ENCODE results near the gene SORCS2.

The SORCS2 gene

DNA sequence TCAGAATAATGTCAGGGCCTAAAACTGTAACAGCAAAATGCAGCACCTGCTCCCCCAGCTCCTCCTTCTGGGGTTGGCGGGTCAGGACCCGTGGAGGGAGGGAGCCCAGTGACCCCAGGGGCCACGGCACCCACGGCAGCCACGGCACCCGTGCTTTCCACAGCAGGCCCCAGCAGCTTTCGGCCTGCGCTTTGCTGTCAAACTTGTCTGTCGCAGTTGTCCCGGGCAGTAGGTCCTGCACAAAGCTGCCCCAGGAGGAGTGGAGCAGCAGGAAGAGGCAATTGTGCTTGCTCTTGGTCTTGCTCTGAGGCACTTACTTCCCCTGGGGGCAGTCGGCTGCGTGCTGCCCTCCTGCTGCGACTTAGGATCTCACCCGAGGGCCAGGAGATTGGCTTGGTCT lies 563.7 kb downstream of the SORCS2 start:
- no peak for DNase-seq

DNA sequence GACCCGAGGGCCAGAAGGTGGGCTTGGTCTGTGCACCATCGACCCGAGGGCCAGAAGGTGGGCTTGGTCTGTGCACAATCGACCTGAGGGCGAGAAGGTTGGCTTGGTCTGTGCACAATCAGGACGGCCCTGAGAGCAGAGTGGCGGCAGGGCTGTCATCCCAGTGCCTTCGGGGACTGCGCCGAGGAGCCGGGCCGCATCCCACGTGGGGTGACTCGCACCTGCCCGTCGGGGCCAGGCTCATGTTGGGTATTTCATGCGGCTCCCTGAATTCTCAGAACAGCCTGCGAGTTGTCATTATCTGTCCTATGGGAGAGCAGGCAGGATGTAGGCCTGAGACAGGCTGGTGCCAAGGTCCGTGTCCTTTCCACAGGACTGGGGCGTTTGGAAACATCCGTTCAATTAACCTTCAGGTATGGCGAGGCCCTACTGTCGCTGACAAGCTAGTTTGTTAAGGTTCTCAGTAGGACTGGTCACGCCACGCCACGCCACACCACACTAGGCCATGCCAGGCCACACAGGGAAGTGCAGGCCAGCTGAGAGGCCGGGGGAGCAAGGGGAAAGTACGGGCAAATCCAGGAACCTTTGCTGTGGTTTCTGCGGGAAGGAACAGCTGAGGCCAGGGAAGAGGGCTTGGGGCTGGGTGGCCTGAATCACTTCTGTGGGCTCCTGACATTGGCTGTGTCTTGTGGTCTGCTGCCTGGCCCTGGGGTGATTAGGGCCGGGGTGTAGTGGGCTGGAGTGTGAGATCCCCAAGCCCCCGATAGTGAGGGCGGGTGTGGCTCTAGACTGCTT lies 564.4 kb downstream of the SORCS2 start:
- no peak for DNase-seq

DNA sequence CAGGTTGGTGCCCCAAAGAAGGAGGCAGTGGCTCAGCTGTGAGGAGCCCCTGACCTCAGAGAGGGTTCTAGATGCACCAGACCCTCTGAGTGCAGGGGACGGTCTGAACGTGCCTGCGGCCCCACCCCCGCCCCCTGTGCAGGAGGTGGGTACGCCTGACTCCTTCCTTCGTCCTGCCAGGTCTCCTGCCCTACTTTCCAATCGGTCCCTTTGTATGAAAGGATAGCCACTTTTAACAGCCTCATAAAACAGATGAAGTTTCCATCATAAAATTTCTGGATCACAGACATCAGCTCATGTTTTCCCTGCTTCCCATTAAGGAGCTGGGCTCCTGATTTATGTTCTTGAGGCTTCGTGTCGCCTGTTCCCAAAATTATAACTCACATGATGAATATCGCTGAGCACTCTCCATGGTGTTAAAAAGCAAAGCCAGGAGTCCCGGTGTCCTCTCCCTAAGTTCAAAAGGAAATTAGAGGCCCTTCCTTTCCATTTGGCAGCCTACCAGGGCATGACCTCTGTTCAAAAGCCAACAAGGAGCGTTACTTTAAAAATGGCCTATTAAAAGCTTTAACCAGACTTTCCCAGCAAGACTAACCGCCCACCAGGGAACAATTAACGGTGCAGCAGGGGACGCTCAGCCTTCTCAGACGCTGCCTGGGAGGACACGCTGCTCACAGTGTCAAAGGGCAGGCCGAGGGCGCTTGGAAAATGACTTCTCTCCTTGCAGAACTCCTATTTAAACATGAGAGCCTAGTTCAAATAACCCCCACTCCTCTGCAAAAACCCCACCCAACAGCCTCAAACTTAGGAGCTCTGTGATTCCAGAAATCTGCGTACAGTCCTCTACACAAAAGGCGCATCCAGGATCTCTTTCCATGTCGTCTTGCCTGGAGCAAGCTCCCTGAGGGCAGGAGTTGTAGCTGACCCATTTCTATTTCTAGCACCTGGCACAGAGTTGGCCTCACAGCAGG lies 565.4 kb downstream of the SORCS2 start:
- no peak for DNase-seq

DNA sequence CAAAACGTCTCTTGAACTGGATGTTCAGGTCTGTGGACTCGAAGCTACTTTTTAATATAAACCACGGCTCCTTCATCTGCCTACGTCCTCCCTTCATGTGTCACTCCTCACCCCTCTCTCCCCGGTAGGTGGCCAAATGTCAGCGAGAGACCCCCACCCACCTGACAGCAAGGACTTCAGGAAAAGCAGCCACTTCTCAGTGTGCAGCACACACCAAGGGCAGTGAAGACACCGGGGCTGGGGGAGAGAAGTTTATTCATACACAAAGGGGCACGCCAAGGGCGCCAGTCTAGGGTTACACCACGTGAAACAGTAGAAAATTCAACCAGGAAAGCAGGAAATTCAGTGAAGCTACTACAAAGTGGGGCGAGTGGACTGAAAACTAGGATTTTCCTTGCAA lies 566.1 kb downstream of the SORCS2 start:
- DNase-seq, result no peak

DNA sequence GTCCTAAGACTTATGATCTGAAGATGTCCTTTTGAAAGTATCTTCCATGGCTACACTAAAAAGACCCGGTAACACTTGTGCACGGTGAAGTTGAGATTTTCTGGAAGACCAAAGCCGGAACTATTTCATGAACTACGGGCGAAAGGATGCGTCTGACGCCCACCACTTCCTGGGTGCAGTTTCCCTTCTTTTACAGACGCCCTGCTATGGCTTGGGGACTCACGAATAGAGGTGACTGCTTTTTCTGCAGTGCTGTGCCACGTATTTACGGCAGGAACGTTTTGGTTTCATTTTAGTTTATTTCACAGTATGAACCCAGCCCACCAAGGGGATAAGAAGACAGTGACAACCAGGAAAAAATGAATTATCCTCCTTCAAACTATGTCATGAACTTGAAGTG lies 566.9 kb downstream of the SORCS2 start:
- DNase-seq, result no peak

DNA sequence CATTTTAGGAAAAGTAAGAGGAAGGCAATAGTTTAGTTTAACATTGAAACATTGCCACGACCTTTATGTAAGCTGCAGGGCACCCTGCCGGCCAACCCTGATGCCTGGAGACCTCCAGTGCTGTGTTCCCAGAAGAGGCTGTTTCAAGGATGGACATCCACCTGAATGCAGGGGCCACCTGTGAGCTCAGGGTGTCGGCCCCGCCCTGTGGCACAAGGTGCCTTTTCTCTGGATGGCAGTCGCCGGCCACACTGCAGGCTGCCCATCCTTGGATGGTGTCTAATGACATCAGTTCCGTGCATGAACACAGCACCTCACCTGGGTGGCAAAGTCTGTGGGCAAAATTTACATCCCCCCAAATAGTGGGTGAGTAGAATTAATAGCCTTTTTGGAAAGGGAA lies 567.3 kb downstream of the SORCS2 start:
- DNase-seq, result no peak

DNA sequence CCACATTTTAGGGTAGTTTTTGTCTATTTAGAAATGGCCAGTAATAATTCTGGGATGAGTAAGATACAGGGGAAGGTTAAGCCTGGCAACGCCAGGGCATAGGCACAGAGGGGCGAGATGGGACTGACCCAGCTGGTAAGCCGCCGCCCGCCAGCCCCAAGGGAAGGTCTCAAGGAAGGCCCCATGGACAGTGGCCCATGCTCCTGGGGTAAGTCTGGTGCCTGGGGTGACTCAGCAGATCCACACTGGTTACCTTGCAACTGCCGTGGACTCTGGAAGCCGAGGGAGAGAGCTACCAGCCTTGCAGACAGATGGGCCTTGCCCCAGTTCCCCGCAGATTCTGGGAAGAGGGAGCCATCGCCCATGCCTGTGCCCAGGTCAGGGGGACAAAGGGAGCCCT lies 567.9 kb downstream of the SORCS2 start:
- no peak for DNase-seq

DNA sequence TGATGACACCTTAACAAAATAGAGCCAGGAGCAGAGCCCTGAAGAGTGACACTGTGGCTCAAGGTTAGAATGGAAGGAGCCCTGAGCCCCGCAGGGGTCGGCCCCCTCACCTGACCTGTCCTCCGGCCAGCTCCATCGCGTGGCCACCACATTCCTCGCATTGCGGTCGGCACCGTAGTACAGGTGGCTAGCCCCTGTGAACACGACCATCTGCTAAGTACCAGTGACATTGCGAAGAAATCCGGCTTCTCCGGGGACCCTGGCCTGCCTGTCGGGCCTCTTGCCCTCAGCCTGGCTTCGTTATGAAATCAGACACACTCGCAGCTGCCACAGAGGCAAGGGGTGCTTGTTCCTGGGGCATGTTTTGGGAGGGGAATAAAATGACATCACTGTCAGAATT lies 568.4 kb downstream of the SORCS2 start:
- no peak for DNase-seq

DNA sequence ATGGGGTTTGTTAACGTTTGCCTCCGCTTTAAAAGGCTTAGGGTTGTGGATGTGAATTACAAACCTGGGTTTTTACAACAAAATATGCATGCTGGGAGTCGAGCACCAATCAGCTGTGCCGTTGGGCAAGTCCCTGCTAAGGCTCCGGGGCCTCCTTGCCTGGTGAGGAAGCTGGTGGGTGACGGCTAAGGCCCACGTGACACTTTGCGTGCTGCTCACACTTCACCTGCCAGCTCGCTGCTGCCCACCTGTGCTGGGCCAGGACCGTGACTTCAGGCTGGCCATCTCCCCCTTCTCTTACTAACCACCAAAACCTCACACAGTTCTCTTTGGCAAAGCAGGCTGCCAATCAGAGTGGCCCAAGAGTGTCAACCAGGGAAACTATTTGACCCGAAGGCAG lies 569.0 kb downstream of the SORCS2 start:
- no peak for DNase-seq

DNA sequence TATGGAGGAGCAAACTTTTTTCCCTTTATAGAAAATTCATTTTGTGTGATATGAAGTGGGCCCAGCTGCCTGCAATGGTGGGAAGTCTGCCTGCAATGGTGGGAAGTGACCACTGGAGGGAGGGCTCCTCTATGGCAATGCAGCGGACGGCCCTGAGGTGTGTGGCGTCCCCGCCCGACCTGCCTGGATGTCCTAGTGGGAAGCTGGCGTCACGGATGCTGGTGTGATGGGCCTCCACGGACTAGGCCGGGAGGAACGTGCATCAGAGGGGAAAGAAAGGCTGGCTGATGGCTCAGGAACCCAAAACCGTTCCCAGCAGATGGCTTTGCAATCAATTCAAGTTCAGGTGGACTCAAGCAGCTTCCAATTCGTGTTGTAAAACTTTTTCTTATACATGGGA lies 569.4 kb downstream of the SORCS2 start:
- DNase-seq, result peak in 43 of 51 donors; percentile 7 to 83 (median 48)

DNA sequence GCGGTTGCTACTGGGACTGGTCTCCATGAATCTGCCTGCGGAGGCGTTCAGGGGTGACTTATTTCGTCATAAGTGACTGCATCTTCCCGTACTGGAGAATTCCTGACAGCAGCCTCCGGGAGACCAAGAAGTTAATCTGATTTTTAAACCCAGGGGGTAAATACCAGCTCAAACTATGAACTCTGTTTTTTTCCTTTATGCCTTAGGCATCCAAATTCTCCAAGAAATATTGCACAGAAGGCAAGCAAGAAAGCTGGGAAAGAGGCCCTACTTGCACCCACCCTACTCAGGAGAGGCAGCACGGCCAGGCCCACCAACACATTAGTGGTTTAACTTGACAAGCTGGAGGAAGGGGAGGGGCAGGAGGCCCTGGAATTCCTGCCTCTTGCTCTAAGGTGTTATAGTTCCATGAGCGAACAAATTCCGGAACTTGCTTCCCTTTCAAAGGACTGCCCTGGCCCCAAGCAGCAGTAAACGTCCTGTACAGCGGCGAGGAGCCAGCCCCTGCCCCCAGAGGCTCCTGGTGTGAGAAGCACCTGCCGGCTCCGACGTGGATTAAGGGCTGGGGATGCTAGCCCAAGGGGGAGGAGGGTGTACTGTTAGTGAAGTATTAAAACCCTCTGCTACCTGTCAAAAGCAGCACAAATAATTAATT lies 570.2 kb downstream of the SORCS2 start:
- no peak for DNase-seq

DNA sequence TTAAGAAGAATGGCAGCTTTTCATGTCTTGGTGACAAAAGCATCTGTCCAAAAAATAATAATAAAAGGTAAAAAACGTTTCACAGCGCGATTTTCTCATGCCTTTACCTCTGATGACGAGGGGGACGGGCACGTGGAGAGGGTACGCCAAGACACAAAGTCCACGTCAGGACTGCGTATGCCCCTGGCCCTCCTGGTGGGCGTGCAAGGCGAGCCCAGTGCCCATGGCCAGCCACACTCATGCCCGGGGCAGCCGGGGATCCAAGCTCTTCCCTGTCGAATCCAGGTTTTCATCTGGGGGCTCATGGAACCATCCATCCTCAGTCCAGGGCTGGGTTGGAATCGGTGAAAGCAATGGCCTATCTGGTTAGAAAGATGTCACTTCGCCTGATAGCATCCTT lies 570.8 kb downstream of the SORCS2 start:
- no peak for DNase-seq

DNA sequence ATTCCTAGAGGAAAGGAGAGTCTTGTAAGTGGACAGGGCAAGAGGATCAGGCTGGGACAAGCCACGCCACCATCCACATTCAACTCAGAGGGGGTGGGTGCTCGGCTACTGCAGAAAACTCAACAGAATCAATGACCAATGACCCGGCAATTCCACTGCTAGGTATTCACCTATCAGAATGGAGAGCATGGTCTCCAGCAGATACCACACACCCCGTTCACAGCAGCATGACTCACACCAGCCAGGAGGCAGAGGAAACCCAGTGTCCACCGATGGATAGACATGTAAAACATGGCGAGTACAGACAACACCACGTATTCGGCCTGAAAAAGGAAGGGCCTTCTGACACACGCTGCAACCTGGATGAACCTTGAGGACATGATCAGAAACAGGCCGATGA lies 571.5 kb downstream of the SORCS2 start:
- DNase-seq, result no peak

DNA sequence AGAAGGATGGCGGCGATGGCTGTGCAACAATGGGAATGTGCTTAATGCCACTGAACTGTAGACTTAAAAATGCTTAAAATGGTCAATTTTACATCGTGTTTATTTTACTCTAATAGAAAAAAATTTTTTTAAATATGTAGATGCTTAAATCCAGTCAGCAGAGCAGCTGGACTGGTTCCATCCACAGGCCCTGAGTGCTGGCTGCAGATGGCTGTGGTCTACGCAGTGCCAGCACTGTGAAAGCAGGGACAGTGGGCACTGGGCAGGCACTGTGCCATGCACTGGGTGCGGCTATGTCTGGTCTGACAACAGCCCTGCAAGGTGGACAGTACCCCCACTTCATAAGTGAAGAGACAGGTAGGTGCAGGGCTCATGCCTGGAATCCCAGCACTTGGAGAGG lies 572.1 kb downstream of the SORCS2 start:
- no peak for DNase-seq

DNA sequence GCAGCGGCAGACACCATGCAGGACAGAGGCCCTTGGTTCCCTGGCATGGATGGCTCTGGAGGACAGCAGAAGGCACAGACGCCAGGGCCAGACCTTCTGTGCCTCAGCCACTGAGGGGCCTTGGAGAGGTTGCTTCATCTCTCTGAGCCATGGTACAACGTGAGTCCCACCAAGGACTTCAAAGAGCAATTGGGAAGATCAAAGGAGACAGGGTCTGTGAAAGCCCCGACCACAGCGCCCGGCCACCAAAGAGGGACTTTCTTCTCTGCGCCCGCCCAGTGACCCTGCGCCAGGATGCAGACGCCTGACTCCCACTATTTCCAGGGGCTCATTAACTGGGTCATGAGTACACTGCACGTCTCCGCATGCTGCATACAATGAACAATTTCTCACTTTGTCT lies 573.3 kb downstream of the SORCS2 start:
- DNase-seq, result no peak

DNA sequence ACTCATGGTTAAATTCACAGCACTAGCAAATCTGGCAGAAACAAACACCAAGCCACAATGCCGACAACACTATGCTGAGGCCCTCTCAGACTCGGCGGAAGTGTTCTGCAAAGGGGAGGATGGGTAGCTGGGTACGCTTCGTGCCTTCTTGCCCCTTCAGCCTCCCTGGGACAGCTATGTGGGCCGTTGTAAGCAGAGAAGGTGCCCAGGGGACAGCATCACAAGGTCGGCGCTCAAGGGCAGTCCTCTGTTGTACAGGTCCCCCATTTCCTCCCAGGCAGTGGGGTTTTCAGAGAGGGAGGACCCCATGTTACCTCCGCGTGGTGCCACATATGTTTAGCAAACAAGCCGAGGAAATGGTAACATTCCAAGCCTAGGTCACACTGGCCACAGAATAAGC lies 573.7 kb downstream of the SORCS2 start:
- DNase-seq, result no peak

DNA sequence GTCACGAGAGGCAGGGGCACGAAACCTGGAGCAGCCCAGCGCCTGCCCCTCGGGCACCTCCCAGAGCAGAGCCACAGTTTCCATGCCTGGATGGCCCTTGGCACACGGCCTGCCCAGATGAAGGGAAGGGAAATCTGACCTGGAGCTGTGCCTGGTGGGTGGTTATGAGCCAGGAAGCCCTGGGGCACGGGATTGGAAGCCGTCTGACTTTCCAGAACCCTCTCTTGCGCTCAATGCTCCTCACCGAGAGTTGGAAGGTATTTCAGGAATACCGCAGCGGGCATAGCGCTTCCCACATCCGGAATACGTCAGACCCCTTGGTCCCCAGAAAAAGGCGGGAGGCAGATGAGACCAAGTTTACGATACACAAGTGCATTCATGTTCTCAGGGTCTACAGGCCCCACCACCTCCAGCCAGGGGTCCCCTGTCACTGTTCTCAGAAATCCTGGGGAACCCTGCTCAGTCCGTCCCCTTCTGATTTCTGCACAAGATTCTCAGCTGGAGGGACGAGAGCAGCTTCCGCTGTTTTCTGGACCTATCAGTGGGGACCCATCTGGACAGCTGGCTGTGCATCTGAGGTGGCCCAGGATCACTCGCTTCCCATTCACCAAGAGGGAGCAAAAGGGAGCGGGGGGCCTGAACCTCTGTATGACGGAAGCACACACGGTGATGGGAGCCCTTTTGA lies 574.5 kb downstream of the SORCS2 start:
- no peak for DNase-seq

DNA sequence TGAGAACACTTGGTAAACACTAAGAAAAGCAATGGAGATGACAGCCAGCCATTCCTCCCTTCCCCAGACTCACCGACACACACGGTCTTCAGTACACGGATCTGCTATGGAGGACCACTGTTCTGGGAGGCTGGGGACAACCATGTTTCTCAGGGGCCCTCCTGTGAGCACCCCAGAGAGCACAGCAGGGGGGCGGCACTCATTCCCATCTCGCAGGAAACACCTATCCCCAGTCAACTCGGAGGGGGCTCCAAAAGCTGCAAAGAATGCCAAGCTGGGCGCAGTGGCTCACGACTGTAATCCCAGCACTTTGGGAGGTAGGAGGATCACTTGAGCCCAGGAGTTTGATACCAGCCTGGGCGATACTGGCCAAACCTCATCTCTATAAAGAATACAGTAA lies 575.2 kb downstream of the SORCS2 start:
- no peak for DNase-seq

DNA sequence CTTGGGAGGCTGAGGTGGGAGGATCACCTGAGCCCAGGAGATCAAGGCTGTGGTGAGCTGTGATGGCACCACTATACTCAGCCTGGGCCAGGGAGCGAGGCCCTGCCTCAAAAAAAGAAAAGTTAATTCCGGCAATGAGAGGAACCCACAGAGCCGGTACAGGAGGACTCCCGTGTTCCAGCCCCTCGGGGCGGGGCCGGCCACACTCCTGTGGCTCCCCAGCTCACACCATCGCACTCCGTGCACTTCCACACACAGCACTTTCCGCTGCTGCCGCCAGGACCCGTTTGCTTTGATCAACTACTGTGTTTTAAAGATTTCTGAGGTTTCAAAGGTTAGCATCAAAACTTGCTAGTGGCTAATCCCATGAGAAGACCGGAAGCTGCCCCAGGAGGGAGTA lies 575.6 kb downstream of the SORCS2 start:
- DNase-seq, result no peak

DNA sequence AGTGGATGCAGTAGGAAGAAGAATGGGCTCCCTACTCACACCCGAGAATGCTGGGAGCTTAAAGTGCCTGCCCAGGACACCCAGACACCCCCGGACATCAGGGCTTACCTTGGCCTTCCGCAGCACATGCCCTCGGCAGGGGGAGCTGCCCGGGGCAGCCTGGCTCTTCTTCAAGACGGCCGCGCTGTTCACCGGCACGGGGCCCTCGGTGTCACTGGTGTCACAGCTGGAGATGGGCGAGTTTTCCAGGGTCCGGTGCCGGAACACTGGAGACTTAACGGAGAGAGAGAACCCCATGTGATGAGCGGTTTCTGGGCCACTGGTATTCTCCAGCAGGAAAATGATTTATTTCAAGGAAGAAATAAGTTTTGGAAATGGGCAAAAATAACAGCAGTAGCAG lies 576.4 kb downstream of the SORCS2 start:
- no peak for DNase-seq

DNA sequence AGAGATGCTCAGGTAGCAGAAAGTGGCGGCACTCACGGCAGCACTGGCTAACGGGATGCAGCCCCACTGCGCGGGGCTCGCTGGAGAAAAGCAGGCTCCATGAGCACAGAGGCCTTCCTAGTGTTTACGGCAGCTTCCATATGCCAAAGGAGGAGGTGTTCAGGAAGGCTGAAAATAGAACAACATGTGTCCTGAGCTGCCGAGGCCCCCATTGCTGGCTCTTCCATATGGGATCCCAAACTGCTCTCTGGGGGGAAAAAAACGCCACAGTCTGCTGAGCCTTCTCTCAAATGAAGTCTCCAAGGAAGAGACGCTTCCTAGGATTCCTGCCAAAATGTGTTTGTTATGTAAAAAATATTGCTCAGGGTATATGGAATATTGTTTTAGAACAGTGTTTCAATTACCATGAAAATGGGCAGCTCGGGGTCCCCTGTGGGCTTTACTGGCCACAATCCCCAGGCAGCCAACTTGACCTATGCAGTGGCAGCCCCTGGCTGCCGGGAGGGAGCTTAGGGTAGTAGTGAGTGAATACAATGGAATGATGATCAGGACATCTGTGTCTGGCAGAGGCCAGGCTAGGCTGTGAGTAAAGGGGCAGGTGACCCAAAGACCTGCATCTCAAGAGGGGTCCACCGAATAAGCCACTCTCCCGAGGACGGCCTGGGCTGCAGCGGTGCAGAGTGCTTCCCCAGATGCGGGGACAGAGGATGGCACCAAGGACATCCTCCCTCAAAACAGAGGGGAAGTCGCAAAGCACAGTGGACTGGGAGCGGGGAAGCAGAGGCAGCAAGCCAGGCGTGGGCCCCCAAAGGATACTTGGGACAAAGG lies 577.3 kb downstream of the SORCS2 start:
- no peak for DNase-seq

Data from hypothalamus (tissue), 51 donors.